PC-9 (cell line): Measurements from ENCODE around the gene AGXT. TPM values are rescaled to one million over a fixed set of nuclear protein-coding genes. Genes with fewer than 3 reads are reported as not detected.

Source experiments
- BruUV-seq: library from RNA; stranded (reverse); fragments of 400-500 nt; replicated peaks from 2 replicates; lab custom pipeline; 2021; lab: Mats Ljungman, UMichigan
- CTCF ChIA-PET: fragments of 300-600 bp; sonication (Branson Sonifier 250); formaldehyde crosslinking; loops from one replicate; lab custom pipeline; 2022; ENCODE audit warnings: antibody characterized with exemption; lab: Charles Lee
- POLR2A ChIA-PET: fragments of 300-600 bp; sonication (Branson Sonifier 250); formaldehyde crosslinking; loops from one replicate; lab custom pipeline; 2022; ENCODE audit warnings: antibody characterized with exemption; ENCODE audit not compliant: unreplicated experiment; lab: Charles Lee
- DNase-seq, 2 experiments: peaks; one replicate each; pipeline versions ENCODE4 v3.0.0 to v3.0.0-alpha.2; 2015 to 2022; ENCODE audit warnings: mixed read lengths in 1 of 2
- H2AFZ ChIP-seq: fragments of 200-600 bp; sonication (generic); 2 replicates; pipeline ENCODE4 v1.8.1; 2017; ENCODE audit warnings: antibody characterized with exemption
- H3F3A ChIP-seq: fragments of 200-600 bp; sonication (generic); 2 replicates; pipeline ENCODE4 v1.8.1; 2017; ENCODE audit warnings: antibody characterized with exemption, mild to moderate bottlenecking, low read depth; ENCODE audit not compliant: insufficient read depth
- H3K27ac ChIP-seq: fragments of 200-600 bp; sonication (generic); 2 replicates; pipeline ENCODE4 v1.6.1; 2016; ENCODE audit warnings: mixed run types
- H3K27me3 ChIP-seq: fragments of 200-600 bp; sonication (generic); 2 replicates; pipeline ENCODE4 v1.6.1; 2016; ENCODE audit warnings: low read depth, mixed run types; ENCODE audit not compliant: insufficient read depth
- H3K36me3 ChIP-seq: fragments of 200-600 bp; sonication (generic); 2 replicates; pipeline ENCODE4 v1.6.1; 2016; ENCODE audit warnings: low read depth, mixed run types
- H3K4me1 ChIP-seq: fragments of 200-600 bp; sonication (generic); replicated peaks from 2 replicates; pipeline ENCODE4 v1.6.1; 2016; ENCODE audit warnings: mixed run types; ENCODE audit not compliant: insufficient read depth
- H3K4me2 ChIP-seq: fragments of 200-600 bp; sonication (generic); 2 replicates; pipeline ENCODE4 v1.6.1; 2017; ENCODE audit warnings: mixed run types
- H3K4me3 ChIP-seq: fragments of 200-600 bp; sonication (generic); 2 replicates; pipeline ENCODE4 v1.6.1; 2016; ENCODE audit warnings: mixed run types
- H3K79me2 ChIP-seq: fragments of 200-600 bp; sonication (generic); 2 replicates; pipeline ENCODE4 v1.6.1; 2017; ENCODE audit warnings: low read depth, mixed run types
- H3K9me2 ChIP-seq: fragments of 200-600 bp; sonication (generic); 2 replicates; pipeline ENCODE4 v1.8.1; 2017; ENCODE audit warnings: mild to moderate bottlenecking; ENCODE audit not compliant: insufficient read depth
- H3K9me3 ChIP-seq: fragments of 200-600 bp; sonication (generic); 2 replicates; pipeline ENCODE4 v1.8.1; 2016; ENCODE audit warnings: low read depth; ENCODE audit not compliant: insufficient read depth
- H4K20me1 ChIP-seq: fragments of 200-600 bp; sonication (generic); 2 replicates; pipeline ENCODE4 v1.8.1; 2017; ENCODE audit not compliant: insufficient read depth
- EZH2 ChIP-seq: fragments of 200-600 bp; sonication (generic); IDR thresholded peaks from 2 replicates; pipeline ENCODE4 v1.8.0; 2017; ENCODE audit warnings: antibody characterized with exemption, low read depth
- intact Hi-C: fragments of 100-400 bp; cut with micrococcal nuclease; formaldehyde crosslinking; loops from one replicate; pipeline ENCODE4 v1.10.0; 2022; ENCODE audit not compliant: unreplicated experiment
- total RNA-seq: library from RNA; stranded (reverse); gene quantifications from 2 replicates; pipeline ENCODE4 v1.2.3, GENCODE V29; 2021
- TF ChIP-seq, protein P1 (sequence below): fragments of 200-600 bp; sonication (generic); conservative IDR thresholded peaks from 2 replicates; pipeline ENCODE4 v1.6.1; 2017; ENCODE audit warnings: mixed run types, antibody characterized with exemption, mild to moderate bottlenecking, moderate library complexity

AGXT gene
- total RNA-seq, 1 experiment from 2014 or later: not detected

DNA sequence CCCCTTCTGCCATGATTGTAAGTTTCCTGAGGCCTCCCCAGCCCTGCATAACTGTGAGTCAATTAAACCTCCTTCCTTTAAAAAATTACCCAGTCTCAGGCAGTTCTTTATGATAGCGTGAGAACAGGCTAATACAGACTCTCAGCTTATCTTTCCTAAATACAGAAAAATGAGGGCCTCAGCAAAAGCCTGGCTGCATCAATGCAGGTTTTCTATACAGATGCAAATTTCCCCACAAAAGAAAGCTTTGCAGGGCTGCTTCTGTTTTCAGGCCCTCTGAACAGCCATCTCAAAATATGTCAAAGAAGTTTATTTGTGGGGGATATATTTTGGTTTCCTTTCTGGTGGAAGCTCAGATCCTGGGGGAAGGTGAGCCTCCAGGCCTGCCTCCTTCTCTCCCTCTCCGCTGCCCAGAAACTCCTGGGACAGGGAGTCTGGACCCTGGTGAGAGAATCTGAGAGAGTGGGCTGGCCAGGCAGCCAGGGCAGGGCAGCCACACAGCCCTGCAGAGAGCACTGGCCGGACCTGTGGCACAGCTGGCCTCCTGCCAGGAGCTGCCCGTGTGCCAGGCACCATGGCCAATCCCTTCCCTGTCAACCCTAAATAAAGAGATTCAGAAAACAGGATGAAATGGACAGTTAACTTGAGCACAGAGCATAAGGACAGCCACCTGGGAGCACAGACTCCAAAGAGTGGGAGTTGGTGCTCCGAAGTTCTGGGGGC, 21.6 kb upstream of the AGXT start:
- H2AFZ ChIP-seq: no peak overlapping the region
- no peaks in the 10 kb centered on the region for H3K9me2 ChIP-seq
- H3K4me2 ChIP-seq: no peak overlapping the region
- CTCF ChIA-PET: no interaction called here
- intact Hi-C loops: no loop called here
- TF ChIP-seq EZH2: no peak
- TF ChIP-seq, protein P1, sequence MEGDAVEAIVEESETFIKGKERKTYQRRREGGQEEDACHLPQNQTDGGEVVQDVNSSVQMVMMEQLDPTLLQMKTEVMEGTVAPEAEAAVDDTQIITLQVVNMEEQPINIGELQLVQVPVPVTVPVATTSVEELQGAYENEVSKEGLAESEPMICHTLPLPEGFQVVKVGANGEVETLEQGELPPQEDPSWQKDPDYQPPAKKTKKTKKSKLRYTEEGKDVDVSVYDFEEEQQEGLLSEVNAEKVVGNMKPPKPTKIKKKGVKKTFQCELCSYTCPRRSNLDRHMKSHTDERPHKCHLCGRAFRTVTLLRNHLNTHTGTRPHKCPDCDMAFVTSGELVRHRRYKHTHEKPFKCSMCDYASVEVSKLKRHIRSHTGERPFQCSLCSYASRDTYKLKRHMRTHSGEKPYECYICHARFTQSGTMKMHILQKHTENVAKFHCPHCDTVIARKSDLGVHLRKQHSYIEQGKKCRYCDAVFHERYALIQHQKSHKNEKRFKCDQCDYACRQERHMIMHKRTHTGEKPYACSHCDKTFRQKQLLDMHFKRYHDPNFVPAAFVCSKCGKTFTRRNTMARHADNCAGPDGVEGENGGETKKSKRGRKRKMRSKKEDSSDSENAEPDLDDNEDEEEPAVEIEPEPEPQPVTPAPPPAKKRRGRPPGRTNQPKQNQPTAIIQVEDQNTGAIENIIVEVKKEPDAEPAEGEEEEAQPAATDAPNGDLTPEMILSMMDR: no peak
- BruUV-seq: no TSS peak
- peaks cover 32% of the 10 kb centered on the region for H3K27me3 ChIP-seq
- DNase-seq: no peak
- no peaks in the 10 kb centered on the region for H4K20me1 ChIP-seq
- POLR2A ChIA-PET: no interaction called here
- H3K36me3 ChIP-seq: no peaks in the 10 kb centered on the region
- no peaks in the 10 kb centered on the region for H3K4me1 ChIP-seq
- H3F3A ChIP-seq: no peaks in the 10 kb centered on the region
- no peak overlapping the region for H3K27ac ChIP-seq
- H3K9me3 ChIP-seq: no peaks in the 10 kb centered on the region
- no peak overlapping the region for H3K4me3 ChIP-seq
- no peaks in the 10 kb centered on the region for H3K79me2 ChIP-seq

DNA sequence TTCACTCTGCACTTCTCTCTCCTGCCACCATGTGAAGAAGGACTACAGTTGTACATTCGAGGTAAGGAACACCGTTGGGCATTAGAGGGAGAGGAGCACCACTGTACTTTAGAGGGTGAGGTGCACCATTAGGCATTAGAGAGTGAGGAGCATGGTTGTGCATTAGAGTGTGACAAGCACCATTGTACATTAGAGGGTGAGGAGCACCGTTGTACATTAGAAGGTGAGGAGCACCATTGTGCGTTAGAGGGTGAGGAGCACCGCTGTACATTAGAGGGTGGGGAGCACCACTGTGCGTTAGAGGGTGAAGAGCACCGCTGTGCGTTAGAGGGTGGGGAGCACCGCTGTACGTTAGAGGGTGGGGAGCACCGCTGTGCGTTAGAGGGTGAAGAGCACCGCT, 20.8 kb upstream of the AGXT start:
- Histone ChIP-seq H3K36me3 (no peaks in the 10 kb centered on the region), H3K4me1 (no peaks in the 10 kb centered on the region), H3K27me3 (peaks cover 28% of the 10 kb centered on the region), H3K4me3 (no peak overlapping the region), H3K9me3 (no peaks in the 10 kb centered on the region), H3K79me2 (no peaks in the 10 kb centered on the region), H2AFZ (no peak overlapping the region), H3F3A (no peaks in the 10 kb centered on the region), H3K27ac (no peak overlapping the region), H3K9me2 (no peaks in the 10 kb centered on the region), H3K4me2 (no peak overlapping the region), H4K20me1 (no peaks in the 10 kb centered on the region)
- intact Hi-C loops: no loop called here
- ChIA-PET CTCF (no interaction called here), POLR2A (no interaction called here)
- no peak for TF ChIP-seq EZH2
- TF ChIP-seq, protein P1: no peak
- no TSS peak for BruUV-seq
- DNase-seq: no peak

DNA sequence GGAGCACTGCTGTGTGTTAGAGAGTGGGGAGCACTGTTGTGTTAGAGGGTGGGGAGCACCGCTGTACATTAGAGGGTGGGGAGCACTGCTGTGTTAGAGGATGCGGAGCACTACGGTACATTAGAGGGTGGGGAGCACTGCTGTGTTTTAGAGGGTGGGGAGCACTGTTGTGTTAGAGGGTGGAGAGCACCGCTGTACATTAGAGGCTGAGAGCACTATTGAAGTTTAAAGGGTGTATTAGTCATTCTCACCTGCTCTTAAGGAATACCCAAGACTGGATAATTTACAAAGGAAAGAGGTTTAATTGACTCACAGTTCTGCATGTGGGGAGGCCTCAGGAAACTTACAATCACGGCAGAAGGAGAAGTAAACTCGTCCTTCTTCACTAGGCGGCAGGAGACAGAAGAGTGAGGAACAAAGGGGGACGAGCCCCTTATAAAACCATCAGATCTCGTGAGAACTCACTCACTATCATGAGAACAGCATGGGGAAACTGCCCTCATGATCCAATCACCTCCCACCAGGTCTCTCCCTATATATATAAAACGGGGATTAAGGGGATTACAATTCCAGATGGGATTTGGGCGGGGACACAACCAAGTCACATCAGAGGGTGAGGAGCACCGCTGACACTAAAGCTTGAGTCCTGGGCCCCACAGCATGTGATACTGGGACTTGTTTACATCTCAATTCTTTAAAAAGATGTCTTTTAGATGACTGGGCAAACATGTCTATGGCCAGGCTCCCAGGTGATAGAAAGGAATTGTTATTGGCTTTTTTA, 19.5 kb upstream of the AGXT start:
- TF ChIP-seq, protein P1: no peak
- TF ChIP-seq EZH2: no peak
- intact Hi-C loops: no loop called here

More for the DNA sequence above, 19.5 kb upstream of the AGXT start:
- Histone ChIP-seq H2AFZ (no peak overlapping the region), H4K20me1 (no peaks in the 10 kb centered on the region), H3K9me2 (no peaks in the 10 kb centered on the region), H3F3A (no peaks in the 10 kb centered on the region), H3K9me3 (no peaks in the 10 kb centered on the region), H3K27me3 (peaks cover 19% of the 10 kb centered on the region), H3K4me1 (no peaks in the 10 kb centered on the region), H3K4me2 (no peak overlapping the region), H3K27ac (no peak overlapping the region), H3K79me2 (no peaks in the 10 kb centered on the region), H3K4me3 (no peak overlapping the region), H3K36me3 (no peaks in the 10 kb centered on the region)
- no TSS peak for BruUV-seq
- ChIA-PET CTCF (no interaction called here), POLR2A (interaction anchor here (0.6 kb wide), 1 partner anchor 788 kb away, joined by 3 read pairs; the partner anchor contains the start of gene ATG4B)
- no peak for DNase-seq
